Measurements from ENCODE around the gene TMEM37. TPM values are rescaled to one million over a fixed set of nuclear protein-coding genes. Genes with fewer than 3 reads are reported as not detected.

TMEM37 gene
- total RNA-seq, 3 donors from 2014 or later (not counting 1 experiment from before 2014, with no cell fraction given): not detected

DNA sequence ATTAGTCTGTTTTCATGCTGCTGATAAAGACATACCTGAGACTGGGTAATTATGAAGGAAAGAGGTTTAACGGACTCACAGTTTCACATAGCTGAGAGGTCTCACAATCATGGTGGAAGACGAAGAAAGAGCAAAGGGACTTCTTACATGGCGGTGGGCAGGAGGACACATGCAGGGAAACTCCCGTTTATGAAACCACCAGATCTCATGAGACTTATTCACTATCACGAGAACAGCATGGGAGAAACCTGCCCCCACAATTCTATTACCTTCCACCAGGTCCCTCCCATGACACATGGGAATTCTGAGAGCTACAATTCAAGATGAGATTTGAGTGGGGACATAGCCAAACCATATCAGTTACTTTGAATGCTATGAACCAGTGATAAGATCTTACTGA is 48.5 kb downstream of the TMEM37 start:
- Mint-ChIP-seq H3K9me3 (no peaks in the 10 kb centered on the region), H3K27ac (no peak overlapping the region), H3K36me3 (no peaks in the 10 kb centered on the region), H3K27me3 (ENCODE audit: low read depth in 2 of 2) (peaks cover 0 to 3% of the 10 kb centered on the region in 2 donors), H3K4me3 (no peak overlapping the region), H3K4me1 (peaks cover 5% of the 10 kb centered on the region in 2 donors)
- ATAC-seq (no peak), DNase-seq (no peak)
- TF ChIP-seq, protein P1, sequence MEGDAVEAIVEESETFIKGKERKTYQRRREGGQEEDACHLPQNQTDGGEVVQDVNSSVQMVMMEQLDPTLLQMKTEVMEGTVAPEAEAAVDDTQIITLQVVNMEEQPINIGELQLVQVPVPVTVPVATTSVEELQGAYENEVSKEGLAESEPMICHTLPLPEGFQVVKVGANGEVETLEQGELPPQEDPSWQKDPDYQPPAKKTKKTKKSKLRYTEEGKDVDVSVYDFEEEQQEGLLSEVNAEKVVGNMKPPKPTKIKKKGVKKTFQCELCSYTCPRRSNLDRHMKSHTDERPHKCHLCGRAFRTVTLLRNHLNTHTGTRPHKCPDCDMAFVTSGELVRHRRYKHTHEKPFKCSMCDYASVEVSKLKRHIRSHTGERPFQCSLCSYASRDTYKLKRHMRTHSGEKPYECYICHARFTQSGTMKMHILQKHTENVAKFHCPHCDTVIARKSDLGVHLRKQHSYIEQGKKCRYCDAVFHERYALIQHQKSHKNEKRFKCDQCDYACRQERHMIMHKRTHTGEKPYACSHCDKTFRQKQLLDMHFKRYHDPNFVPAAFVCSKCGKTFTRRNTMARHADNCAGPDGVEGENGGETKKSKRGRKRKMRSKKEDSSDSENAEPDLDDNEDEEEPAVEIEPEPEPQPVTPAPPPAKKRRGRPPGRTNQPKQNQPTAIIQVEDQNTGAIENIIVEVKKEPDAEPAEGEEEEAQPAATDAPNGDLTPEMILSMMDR (IDR thresholded peaks at IDR 0.05): no peak
- Histone ChIP-seq H3K27me3 (ENCODE audit: control insufficient read depth, insufficient read depth, low read length) (no peaks in the 10 kb centered on the region), H3K36me3 (ENCODE audit: control insufficient read depth, insufficient read depth, low read length) (no peaks in the 10 kb centered on the region), H3K4me1 (ENCODE audit: control insufficient read depth, insufficient read depth, low read length) (no peaks in the 10 kb centered on the region), H3K9me3 (ENCODE audit: control insufficient read depth, insufficient read depth, low read length) (no peaks in the 10 kb centered on the region), H3K27ac (ENCODE audit: low read length) (no peak overlapping the region), H3K4me3 (ENCODE audit: low read length) (no peak overlapping the region)
- WGBS (ENCODE audit: insufficient coverage): 92% methylated on average over 5 of the region's 5 CpGs
- intact Hi-C loops (cut with micrococcal nuclease): no loop called here

DNA sequence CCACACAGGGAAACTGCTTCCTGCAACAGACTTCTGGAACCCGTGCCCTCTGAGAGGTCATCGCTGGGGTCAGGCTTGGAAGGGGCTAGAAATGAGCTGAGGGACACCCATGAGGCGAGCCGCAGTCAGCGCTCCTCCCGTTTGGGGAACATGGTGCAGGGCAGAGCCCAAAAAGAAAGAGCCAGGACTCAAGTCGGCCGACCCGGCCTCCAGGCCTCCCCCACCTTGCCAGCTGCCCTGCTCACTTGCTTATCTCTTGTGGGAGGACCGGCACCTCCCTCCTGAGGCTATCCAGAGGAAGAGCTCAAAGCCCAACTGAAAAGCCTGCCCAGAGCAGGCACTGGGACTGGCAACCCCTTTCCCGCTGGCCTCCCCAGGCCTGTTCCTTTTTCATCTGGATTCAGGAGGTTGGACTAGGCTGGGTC is 49.1 kb downstream of the TMEM37 start:
- intact Hi-C loops (cut with micrococcal nuclease): no loop called here
- Mint-ChIP-seq H3K4me1 (peaks cover 5% of the 10 kb centered on the region in 2 donors), H3K27me3 (ENCODE audit: low read depth in 2 of 2) (peaks cover 0 to 3% of the 10 kb centered on the region in 2 donors), H3K36me3 (no peaks in the 10 kb centered on the region), H3K27ac (no peak overlapping the region), H3K4me3 (no peak overlapping the region), H3K9me3 (no peaks in the 10 kb centered on the region)
- H3K36me3 ChIP-seq (ENCODE audit: control insufficient read depth, insufficient read depth, low read length): no peaks in the 10 kb centered on the region
- H3K4me3 ChIP-seq (ENCODE audit: low read length): no peak overlapping the region
- H3K27ac ChIP-seq (ENCODE audit: low read length): no peak overlapping the region
- H3K9me3 ChIP-seq (ENCODE audit: control insufficient read depth, insufficient read depth, low read length): no peaks in the 10 kb centered on the region
- WGBS (ENCODE audit: insufficient coverage): 91% methylated on average over 11 of the region's 11 CpGs
- TF ChIP-seq, protein P1 (IDR thresholded peaks at IDR 0.05): no peak
- DNase-seq: no peak
- H3K4me1 ChIP-seq (ENCODE audit: control insufficient read depth, insufficient read depth, low read length): no peaks in the 10 kb centered on the region
- no peak for ATAC-seq
- H3K27me3 ChIP-seq (ENCODE audit: control insufficient read depth, insufficient read depth, low read length): no peaks in the 10 kb centered on the region

DNA sequence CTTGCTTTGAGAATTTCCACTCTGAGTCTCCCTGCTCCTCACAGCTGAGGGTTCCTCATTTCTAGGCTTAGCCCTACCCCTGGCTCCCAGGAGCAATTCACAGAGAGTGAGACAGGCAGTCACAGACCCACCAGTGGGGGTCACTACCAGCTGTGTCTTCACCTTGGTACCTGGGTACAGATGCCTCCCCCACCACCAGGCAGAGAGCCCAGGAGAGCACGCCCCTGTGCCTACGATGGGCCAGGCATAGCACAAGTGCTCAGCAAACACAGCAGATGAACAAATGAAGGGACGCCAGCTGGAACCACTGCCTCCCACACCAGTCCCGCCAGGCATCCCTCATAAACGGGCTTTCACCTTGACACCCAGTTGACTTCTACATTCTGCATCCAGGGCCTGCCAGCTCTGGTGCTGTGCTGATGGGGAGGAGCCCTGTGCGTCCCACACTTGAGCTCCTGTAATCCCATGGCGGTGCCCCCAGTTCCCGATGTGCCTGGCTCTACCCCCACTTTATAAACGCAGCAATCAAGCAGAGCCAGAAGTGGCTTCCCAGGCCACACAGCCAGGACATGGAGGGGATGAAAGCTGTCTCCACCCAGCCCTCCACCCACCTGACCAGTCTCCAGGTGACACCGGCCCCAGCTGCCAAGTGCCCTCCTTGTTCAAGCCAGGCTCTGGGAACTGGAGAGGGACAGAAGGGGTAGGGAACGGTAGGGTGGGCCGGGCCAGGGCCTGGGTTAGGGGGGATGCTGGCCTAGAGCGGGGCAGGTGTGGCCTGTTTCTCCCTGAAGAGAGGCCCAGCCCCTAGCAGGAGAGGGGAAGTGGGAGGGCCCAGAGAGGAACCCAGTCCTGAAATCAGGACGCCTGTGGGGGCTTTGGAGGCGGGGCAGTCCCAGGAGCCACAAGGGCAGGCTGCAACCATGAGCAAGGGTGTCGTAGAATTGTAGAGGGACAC is 50.1 kb downstream of the TMEM37 start:
- DNase-seq (no peak), ATAC-seq (no peak)
- H3K4me1 Mint-ChIP-seq: no peaks in the 10 kb centered on the region
- TF ChIP-seq, protein P1 (IDR thresholded peaks at IDR 0.05): no peak
- H3K27me3 Mint-ChIP-seq (ENCODE audit: low read depth in 2 of 2): no peaks in the 10 kb centered on the region
- Histone ChIP-seq H3K36me3 (ENCODE audit: control insufficient read depth, insufficient read depth, low read length) (no peaks in the 10 kb centered on the region), H3K4me1 (ENCODE audit: control insufficient read depth, insufficient read depth, low read length) (no peaks in the 10 kb centered on the region), H3K4me3 (ENCODE audit: low read length) (no peak overlapping the region), H3K27me3 (ENCODE audit: control insufficient read depth, insufficient read depth, low read length) (no peaks in the 10 kb centered on the region), H3K9me3 (ENCODE audit: control insufficient read depth, insufficient read depth, low read length) (no peaks in the 10 kb centered on the region), H3K27ac (ENCODE audit: low read length) (no peak overlapping the region)
- no peak overlapping the region for H3K4me3 Mint-ChIP-seq
- no peaks in the 10 kb centered on the region for H3K9me3 Mint-ChIP-seq
- no peak overlapping the region for H3K27ac Mint-ChIP-seq
- no peaks in the 10 kb centered on the region for H3K36me3 Mint-ChIP-seq
- WGBS (ENCODE audit: insufficient coverage): 79% methylated on average over 16 of the region's 16 CpGs
- intact Hi-C loops (cut with micrococcal nuclease): no loop called here

Data from natural killer cell (primary cell).